Tibial nerve (tissue), 3 donors: ENCODE results near the gene GRHL1.

Experiments used
- CTCF ChIP-seq, 5 experiments: fragments of 200-600 bp in 3 of 5; fragments of 450-650 bp in 2 of 5; sonication (generic) in 3 of 5; IDR thresholded peaks; one replicate each; pipeline ENCODE4 v1.5.1; 2016 to 2019; ENCODE audit warnings: antibody characterized with exemption in 5 of 5, mild to moderate bottlenecking in 3 of 5, moderate library complexity in 2 of 5
- POLR2A ChIP-seq, 2 donors: fragments of 450-650 bp; IDR thresholded peaks; one replicate each; pipeline ENCODE4 v1.6.1; 2017; ENCODE audit warnings: antibody characterized with exemption in 2 of 2, mild to moderate bottlenecking in 2 of 2, moderate library complexity in 2 of 2

- TF ChIP-seq CTCF (IDR thresholded peaks at IDR 0.05) (peak; percentile 36 to 67 (median 54)), POLR2A (IDR thresholded peaks at IDR 0.05) (no peak)
These were observed 97.1 kb downstream of the GRHL1 start for GRCh38 chr2:10048501-10049171.
